ENCODE data around the gene HABP2. TPM values are rescaled to one million over a fixed set of nuclear protein-coding genes. Genes with fewer than 3 reads are reported as not detected.

HABP2 gene
- total RNA-seq, 1 experiment from 2014 or later, result not detected

DNA sequence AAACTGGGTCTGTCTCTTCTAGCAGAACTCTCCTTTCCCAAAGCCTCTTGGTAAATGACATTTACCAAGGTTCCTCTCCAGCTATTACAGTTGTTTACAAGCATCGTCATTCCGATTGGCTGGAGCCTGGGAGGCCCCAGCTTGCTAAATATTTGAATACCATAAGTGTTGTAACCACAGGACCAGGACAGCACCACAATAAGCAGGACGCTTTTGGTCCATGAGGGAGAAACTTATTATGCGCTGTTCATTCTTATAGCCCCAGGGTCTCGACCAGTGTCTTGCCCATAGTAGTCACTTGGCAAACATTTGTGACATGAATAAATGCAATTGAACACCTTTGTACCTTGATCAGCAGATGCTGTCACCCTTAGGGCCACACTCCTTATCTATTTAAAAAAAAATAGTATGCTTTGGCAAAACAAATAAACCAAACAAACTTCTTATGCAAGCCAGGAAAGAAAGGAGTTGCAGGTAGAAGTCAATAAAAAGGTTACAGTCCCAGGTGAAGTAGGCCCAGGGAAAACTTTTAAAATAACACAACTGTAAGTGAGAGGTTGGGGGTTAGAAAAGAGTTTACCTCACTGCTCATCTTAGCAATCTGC, 78.2 kb downstream of the HABP2 start:
- Histone ChIP-seq H3T11ph (ENCODE audit: low read length) (no peak overlapping the region), H2BK120ac (ENCODE audit: low read depth, low read length, poor library complexity, severe bottlenecking) (no peak overlapping the region), H3K23me2 (ENCODE audit: insufficient read length, low read depth, low read length, poor library complexity, severe bottlenecking) (no peaks in the 10 kb centered on the region), H2BK15ac (ENCODE audit: low read depth, low read length) (no peak overlapping the region), H3K18ac (ENCODE audit: insufficient read length, low read depth, low read length) (no peak overlapping the region), H2AFZ (ENCODE audit: low read length) (no peak overlapping the region), H3K79me2 (ENCODE audit: insufficient read depth, low read length) (no peaks in the 10 kb centered on the region; the same call in 1 of the 2 replicates), H3K9me3 (ENCODE audit: control insufficient read depth, low read depth, low read length) (no peaks in the 10 kb centered on the region), H3K56ac (ENCODE audit: insufficient read length, low read depth, low read length) (no peak overlapping the region), H2BK20ac (ENCODE audit: low read depth, low read length, poor library complexity, severe bottlenecking) (no peak overlapping the region), H3K27me3 (ENCODE audit: insufficient read depth, low read length) (no peaks in the 10 kb centered on the region), H3K23ac (ENCODE audit: insufficient read length, low read depth, low read length) (no peak overlapping the region), H2AK5ac (ENCODE audit: insufficient read length, low read length) (no peak overlapping the region), H3K4me1 (ENCODE audit: insufficient read depth, low read length) (no peaks in the 10 kb centered on the region; the same call in 1 of the 2 replicates), H3K27ac (ENCODE audit: insufficient read length, low read depth, low read length) (no peak overlapping the region), H3K79me1 (ENCODE audit: insufficient read depth, low read depth, low read length, poor library complexity, severe bottlenecking) (no peaks in the 10 kb centered on the region), H4K8ac (replicated peaks; ENCODE audit: insufficient read length, low read depth, low read length) (no peak overlapping the region), H2BK5ac (ENCODE audit: insufficient read length, low read length) (no peak overlapping the region), H3K14ac (ENCODE audit: insufficient read depth, low read length) (no peak overlapping the region), H3K4ac (ENCODE audit: low read depth, low read length) (no peak overlapping the region), H3K4me2 (ENCODE audit: insufficient read depth, insufficient read length, low read length) (no peak overlapping the region), H2BK12ac (ENCODE audit: insufficient read length, low read depth, low read length) (no peak overlapping the region), H3K9ac (ENCODE audit: extremely low read depth, insufficient read length, low read length) (no peak overlapping the region), H4K20me1 (ENCODE audit: control insufficient read depth, insufficient read depth, insufficient read length) (no peaks in the 10 kb centered on the region), H4K5ac (ENCODE audit: insufficient read length, low read depth, low read length) (no peak overlapping the region), H4K91ac (ENCODE audit: insufficient read length, low read depth, low read length) (no peak overlapping the region)
- WGBS (ENCODE audit: extremely low coverage, insufficient read length, low lambda C conversion rate), result no CpG with 5 or more reads among the region's 5 CpGs
- Mint-ChIP-seq H3K36me3 (ENCODE audit: insufficient read depth in 1 of 3, low read depth in 3 of 3) (peaks cover 0 to 2% (median 0%) of the 10 kb centered on the region in 3 experiments; a peak in 1 of 7 replicates), H3K27ac (no peak overlapping the region), H3K27me3 (ENCODE audit: low read depth) (peaks cover 16% of the 10 kb centered on the region), H3K9me3 (no peaks in the 10 kb centered on the region), H3K4me3 (no peak overlapping the region), H3K4me1 (peaks cover 14 to 18% of the 10 kb centered on the region in 2 experiments)
- TF ChIP-seq, protein P1, sequence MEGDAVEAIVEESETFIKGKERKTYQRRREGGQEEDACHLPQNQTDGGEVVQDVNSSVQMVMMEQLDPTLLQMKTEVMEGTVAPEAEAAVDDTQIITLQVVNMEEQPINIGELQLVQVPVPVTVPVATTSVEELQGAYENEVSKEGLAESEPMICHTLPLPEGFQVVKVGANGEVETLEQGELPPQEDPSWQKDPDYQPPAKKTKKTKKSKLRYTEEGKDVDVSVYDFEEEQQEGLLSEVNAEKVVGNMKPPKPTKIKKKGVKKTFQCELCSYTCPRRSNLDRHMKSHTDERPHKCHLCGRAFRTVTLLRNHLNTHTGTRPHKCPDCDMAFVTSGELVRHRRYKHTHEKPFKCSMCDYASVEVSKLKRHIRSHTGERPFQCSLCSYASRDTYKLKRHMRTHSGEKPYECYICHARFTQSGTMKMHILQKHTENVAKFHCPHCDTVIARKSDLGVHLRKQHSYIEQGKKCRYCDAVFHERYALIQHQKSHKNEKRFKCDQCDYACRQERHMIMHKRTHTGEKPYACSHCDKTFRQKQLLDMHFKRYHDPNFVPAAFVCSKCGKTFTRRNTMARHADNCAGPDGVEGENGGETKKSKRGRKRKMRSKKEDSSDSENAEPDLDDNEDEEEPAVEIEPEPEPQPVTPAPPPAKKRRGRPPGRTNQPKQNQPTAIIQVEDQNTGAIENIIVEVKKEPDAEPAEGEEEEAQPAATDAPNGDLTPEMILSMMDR (conservative IDR thresholded peaks at IDR 0.05), result no peak
- no peak for DNase-seq
